Measurements from ENCODE around the gene SLIT3.
"Not testable (repeated sequence)": the region's sequence is repeated elsewhere in the genome, so short reads cannot be mapped to it uniquely, and the experiment has no call there.

Gene SLIT3

GRCh38 chr5:169132302-169132660 is 168.7 kb downstream of the SLIT3 start:
- DNase-seq: no peak

GRCh38 chr5:169131616-169132301 is 169.2 kb downstream of the SLIT3 start:
- no peak for DNase-seq

- no peak for DNase-seq
Observed at GRCh38 chr5:169128679-169129078, 172.3 kb downstream of the SLIT3 start.

- no peak for DNase-seq
Observed at GRCh38 chr5:169127431-169127830, 173.5 kb downstream of the SLIT3 start.

GRCh38 chr5:169126481-169127021 is 174.4 kb downstream of the SLIT3 start:
- no peak for DNase-seq

- no peak for DNase-seq
Observed at GRCh38 chr5:169125571-169125970, 175.4 kb downstream of the SLIT3 start.

- no peak for DNase-seq
Observed at GRCh38 chr5:169122951-169123350, 178.0 kb downstream of the SLIT3 start.

- DNase-seq: no peak
Observed at GRCh38 chr5:169121630-169122420, 179.1 kb downstream of the SLIT3 start.

GRCh38 chr5:169119288-169120048 is 181.5 kb downstream of the SLIT3 start:
- DNase-seq: no peak

- peak; percentile 42 for DNase-seq
Observed at GRCh38 chr5:169116961-169117461, 183.9 kb downstream of the SLIT3 start.

GRCh38 chr5:169115461-169116124 is 185.3 kb downstream of the SLIT3 start:
- no peak for DNase-seq

GRCh38 chr5:169114466-169115065 is 186.4 kb downstream of the SLIT3 start:
- no peak for DNase-seq

- DNase-seq: no peak
Observed at GRCh38 chr5:169112016-169112415, 188.9 kb downstream of the SLIT3 start.

GRCh38 chr5:169106911-169107706 is 193.8 kb downstream of the SLIT3 start:
- no peak for DNase-seq

GRCh38 chr5:169105582-169105981 is 195.4 kb downstream of the SLIT3 start:
- not testable (repeated sequence) for DNase-seq

- DNase-seq: no peak
Observed at GRCh38 chr5:169104937-169105494, 195.9 kb downstream of the SLIT3 start.

- no peak for DNase-seq
Observed at GRCh38 chr5:169103586-169104181, 197.3 kb downstream of the SLIT3 start.

GRCh38 chr5:169101966-169102365 is 199.0 kb downstream of the SLIT3 start:
- DNase-seq: no peak

GRCh38 chr5:169100735-169101075 is 200.2 kb downstream of the SLIT3 start:
- no peak for DNase-seq

Data from left hindlimb (tissue), 1 donor.